Measurements from ENCODE around the gene SPPL2B.
"Not testable (repeated sequence)": the region's sequence is repeated elsewhere in the genome, so short reads cannot be mapped to it uniquely, and the experiment has no call there.

SPPL2B gene

DNA sequence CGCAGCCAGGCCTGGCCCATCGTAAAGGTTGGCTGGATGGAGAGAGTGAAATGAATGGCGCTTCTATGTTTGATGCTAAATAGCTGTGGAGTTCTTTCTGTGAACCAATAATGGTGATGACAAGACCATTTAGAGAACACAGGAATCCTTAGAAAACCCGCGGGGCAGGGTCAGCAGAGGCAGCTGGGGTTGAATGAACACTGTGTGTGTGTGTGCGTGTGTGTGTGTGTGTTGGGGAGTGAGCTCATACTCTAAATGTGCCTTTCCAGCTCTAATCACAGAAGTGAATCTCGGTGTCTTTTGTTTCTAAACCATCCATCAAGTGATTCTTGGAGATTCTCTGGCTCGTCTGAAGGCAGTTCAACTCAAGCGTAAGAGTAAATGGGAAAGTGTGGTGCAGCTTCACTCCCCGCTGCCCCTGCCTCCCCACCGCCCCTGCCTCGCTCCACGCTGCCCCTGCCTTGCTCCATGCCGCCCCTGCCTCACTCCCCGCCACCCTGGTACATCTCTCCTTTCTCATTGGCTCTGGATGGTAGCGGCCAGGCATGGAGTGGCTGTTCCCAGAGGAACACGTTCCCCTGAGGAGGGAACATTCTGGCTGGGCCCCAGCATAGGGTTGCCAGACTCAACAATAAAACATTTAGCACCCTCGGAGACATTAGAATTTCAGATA, 52.8 kb downstream of the SPPL2B start:
- no peak for DNase-seq (ENCODE audit: low spot score)

DNA sequence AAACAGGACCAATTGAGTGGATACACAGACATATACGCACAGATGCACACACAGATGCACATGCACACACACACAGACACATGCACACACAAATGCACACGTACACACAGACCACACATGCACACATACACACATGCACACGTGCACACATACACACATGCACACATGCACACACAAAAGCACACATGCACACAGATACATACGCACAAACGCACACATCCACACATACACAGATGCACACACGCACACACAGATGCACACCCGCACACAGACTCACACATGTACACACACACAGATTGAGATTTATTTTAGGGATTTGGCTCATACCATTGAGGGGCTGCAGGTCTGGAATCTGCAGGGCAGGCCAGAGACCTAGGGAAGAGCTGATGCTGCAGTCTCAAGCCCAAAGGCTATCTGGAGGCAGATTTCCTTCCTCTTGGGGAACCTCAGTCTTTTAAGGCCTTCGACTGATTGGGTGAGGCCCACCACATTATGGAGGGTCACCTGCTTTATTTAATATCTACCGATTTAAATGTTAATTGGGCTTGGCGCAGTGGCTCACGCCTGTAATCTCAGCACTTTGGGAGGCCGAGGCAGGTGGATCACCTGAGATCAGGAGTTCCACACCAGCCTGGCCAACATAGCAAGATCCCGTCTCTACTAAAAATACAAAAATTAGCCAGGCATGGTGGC, 54.2 kb downstream of the SPPL2B start:
- DNase-seq (ENCODE audit: low spot score): no peak

DNA sequence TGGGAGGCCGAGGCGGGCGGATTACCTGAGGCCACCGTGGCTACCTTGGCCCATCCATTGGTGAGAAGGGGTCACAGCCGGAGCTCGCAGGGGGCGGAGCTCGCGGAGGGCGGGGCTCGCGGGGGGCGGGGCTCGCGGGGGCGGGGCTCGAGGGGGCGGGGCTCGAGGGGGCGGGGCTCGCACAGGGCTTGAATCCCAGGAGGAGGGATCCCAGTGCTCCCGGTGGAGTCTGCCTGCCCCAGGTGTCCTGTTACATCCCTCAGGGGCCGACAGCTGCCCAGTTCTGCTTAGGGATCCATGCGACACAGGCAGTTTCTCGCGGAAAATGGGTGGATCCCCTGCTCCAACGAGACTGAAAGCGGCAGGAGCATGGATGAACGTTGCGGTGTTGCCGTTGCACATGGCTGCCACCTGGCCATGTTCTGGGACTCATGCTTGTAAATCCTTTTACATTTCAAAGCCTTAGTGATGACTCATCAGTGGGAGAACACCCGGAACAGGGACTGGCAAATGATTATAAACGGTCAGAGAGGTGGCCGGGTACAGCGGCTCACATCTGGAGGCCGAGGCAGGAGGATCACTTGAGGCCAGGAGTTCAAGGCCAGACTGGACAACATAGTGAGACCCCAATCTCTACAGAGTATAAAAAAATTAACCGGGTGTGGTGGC, 56.7 kb downstream of the SPPL2B start:
- DNase-seq (ENCODE audit: low spot score): peak; percentile 85

DNA sequence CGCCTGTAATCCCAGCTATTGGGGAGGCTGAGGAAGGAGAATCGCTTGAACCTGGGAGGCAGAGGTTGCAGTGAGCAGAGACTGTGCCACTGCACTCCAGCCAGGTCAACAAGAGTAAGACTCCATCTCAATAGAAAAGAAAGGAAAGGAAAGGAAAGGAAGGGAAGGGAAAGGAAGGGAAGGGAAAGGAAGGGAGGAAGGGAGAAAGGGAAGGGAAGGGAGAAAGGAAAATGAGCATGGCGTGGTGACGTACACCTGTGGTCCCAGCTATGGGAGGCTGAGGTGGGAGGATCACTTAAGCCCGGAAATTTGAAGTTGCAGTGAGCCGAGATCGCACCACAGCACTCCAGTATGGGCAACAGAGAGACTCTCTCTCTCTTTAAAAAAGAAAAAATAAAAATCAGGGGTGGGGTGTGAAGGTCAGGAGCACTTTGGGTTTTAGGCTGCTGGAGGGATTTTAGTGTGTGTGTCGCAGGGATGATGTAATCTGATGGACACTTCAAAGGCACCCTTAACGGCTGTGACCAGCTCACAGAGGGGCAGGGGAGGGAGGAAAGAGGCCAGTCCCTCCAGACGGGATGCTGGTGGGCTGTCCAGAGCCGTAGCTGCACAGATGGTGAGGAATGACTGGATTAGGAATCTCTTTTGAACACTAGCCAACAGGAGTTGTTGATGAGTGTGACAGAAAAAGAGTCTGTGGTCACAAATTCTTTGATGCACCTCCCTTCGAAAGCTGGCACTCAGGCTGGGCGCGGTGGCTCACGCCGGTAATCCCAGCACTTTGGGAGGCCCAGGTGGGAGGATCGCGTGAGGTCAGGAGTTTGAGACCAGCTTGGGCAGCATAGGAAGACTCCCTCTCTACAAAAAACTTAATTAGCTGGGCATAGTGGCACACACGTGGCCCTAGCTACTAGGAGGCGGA, 59.1 kb downstream of the SPPL2B start:
- no peak for DNase-seq (ENCODE audit: low spot score)

- DNase-seq (ENCODE audit: low spot score): no peak
These were observed 61.1 kb downstream of the SPPL2B start for GRCh38 chr19:2389594-2389993.

DNA sequence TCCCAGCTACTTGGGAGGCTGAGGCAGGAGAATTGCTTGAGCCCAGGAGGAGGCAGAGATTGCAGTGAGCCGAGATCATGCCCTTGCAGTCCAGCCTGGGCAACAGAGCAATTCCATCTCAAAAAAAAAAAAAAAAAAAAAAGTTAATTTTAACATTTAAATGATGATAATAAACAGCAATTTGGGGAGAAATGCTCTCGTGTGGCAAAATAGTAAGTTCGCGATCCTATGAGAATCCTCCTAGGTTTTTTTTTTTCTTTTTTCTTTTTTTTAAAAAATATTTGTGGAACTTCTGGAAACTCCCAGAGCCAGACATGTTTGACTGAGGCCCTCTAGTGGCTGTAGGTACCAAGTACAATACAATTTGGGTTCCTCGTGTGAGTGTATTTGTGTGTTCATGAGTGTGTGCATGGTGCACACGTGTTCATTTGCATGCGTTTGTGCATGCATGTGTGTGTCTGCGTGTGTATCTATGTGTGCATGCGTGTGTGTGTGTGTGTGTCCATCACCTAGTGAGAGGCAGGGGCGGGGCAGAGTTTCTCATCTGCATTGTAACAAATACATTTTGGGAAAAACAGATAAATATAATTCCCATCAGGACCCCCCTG, 62.7 kb downstream of the SPPL2B start:
- DNase-seq (ENCODE audit: low spot score): peak; percentile 73

GRCh38 chr19:2392366-2392765, 63.9 kb downstream of the SPPL2B start:
- DNase-seq (ENCODE audit: low spot score): no peak

DNA sequence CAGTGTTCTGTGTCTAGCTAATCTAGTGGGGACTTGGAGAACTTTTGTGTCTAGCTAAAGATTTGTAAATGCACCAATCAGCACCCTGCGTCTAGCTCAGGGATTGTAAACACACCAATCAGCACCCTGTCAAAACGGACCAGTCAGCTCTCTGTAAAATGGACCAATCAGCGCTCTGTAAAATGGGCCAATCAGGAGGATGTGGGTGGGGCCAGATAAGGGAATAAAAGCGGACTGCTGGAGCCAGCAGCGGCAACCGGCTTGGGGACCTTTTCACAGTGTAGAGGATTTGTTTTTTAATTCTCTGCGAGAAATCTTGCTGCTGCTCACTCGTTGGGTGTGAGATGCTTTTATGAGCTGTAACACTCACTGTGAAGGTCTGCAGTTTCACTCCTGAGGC, 64.4 kb downstream of the SPPL2B start:
- not testable (repeated sequence) for DNase-seq (ENCODE audit: low spot score)

DNA sequence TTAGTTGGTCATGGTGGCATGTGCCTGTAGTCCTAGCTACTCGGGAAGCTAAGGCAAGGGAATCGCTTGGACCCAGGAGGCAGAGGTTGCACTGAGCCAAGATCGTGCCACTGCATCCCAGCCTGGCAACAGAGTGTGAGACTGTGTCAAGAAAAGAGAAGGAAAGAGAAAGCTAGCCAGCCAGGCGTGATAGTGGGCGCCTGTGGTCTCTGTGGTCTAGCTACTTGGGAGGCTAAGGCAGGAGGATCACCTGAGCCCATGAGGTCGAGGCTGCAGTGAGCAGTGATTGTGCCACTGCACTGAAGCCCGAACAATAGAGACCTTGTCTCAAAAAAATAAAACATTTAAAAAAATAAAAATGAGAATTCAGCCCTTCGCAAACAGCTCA, 65.6 kb downstream of the SPPL2B start:
- DNase-seq (ENCODE audit: low spot score): no peak

DNA sequence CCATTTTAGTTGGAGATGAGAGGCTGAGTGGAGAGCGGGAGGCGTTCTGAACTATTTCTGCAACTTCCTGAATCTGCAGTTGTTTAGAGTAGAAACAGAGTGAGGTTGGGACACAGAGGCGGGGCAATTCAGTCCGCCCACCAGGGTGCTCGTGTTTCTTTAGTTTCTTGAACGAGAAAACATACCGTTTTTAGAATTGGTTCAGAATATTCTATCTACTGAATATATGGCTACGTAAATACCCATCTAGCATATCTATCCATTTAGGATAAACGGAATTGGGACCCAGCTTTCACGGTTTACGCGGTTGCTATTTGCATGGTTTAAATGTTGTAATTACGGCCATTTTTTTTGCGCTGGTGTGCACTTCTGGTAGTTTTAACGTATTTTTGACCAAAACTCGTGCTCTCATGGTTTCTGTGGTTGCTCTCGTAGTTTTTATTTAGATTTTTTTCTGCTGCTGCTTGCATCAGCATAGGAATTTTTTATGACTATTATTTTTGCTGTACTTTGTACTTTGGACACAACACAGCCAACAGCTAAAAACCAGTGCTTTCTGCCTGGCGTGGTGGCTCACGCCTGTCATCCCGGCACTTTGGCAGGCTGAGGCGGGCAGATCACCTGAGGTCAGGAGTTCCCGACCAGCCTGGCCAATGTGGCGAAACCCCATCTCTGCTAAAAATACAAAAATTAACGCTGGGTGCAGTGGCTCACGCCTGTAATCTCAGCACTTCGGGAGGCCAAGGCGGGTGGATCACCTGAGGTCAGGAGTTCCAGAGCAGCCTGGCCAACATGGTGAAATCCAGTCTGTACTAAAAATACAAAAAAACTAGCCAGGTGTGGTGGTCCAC, 66.2 kb downstream of the SPPL2B start:
- no peak for DNase-seq (ENCODE audit: low spot score)

DNA sequence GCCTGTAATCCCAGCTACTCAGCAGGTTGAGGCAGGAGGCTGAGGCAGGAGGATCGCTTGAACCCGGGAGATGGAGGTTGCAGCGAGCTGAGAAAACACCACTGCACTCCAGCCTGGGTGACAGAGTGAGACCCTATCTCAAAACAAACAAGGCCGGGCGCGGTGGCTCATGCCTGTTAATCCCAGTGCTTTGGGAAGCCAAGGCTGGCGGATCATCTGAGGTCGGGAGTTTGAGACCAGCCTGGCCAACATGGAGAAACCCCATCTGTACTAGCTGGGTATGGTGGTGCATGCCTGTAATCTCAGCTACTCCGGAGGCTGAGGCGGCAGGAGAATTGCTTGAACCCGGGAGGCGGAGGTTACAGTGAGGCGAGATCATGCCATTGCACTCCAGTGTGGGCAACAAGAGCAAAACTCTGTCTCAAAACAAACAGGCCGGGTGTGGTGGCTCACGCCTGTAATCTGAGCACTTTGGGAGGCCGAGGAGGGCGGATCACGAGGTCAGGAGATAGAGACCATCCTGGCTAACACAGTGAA, 66.9 kb downstream of the SPPL2B start:
- not testable (repeated sequence) for DNase-seq (ENCODE audit: low spot score)

DNA sequence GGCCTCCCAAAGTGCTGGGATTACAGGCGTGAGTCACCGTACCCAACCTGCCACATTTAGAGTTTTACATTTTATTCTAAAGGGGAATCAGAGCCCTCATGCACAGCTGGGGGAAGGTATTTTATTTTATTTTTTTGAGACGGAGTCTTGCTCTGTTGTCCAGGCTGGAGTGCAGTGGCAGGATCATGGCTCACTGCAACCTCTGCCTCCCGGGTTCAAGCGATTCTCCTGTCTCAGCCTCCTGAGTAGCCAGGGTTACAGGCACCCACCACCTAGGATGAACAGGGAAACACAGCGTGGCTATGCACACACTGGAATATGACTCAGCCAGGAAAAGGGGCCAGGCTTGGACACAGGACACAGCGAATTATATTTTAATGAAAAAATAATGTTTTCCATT, 68.7 kb downstream of the SPPL2B start:
- DNase-seq (ENCODE audit: low spot score): not testable (repeated sequence)

DNA sequence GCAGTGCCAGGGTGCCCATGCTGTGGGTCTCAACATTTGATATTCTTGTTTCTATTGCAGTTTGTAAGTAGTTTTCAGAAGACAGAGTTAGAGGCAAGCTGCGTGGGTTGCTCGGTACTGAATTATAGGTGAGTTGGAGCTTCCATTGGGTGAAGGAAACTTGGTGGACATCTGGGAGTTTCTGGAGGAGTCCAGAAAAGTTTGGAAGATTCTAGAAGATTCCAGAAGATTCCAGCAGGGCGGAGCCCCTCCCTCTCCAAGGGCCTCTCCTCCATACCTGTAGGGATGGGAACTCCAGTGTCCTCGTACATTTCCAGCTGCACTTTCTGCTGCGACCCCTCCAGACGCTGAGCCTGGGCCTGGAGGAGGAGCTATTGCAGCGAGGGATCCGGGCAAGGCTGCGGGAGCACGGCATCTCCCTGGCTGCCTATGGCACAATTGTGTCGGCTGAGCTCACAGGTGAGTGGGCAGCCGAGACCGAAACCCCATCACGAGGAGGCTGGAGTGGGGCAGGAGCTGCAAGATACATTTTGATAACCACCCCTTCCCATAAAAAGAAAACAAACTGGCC, 70.3 kb downstream of the SPPL2B start:
- no peak for DNase-seq (ENCODE audit: low spot score)

DNA sequence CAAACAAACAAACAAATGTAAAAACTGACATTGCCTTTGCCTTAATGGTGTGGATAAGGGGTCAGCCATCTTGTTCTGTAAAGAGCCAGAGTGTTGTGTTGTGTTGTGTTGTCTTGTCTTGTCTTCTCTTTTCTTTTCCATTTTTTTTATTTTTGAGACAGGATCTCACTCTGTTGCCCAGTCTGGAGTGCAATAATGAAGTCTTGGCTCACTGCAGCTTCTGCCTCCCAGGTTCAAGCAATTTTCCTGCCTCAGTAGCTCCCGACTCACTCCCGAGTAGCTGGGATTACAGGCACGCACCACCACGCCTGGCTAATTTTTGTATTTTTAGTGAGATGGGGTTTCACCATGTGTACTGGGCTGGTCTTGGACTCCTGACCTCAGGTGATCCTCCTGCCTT, 71.1 kb downstream of the SPPL2B start:
- DNase-seq (ENCODE audit: low spot score): no peak
